ENCODE data around the gene SMOC2. TPM values are rescaled to one million over a fixed set of nuclear protein-coding genes. Genes with fewer than 3 reads are reported as not detected.

The SMOC2 gene
- total RNA-seq, 1 donor = 0.36 TPM

- no peaks in the 10 kb centered on the region for H3K36me3 ChIP-seq (ENCODE audit: insufficient read depth, low read length)
- H3K4me2 ChIP-seq (ENCODE audit: insufficient read depth, low read length) = no peak overlapping the region
- H3K27me3 ChIP-seq (ENCODE audit: insufficient read depth, low read length) = no peaks in the 10 kb centered on the region
- no peak overlapping the region for H3K27ac ChIP-seq (ENCODE audit: low read depth, low read length)
- H3K4me3 ChIP-seq (ENCODE audit: insufficient read depth, low read length) = no peak overlapping the region
- TF ChIP-seq CTCF (IDR thresholded peaks at IDR 0.05; ENCODE audit: extremely low read depth, low read depth, low read length) = no peak
- H2AFZ ChIP-seq (ENCODE audit: low read length) = no peak overlapping the region
- H3K9me3 ChIP-seq (ENCODE audit: low read depth, low read length) = no peaks in the 10 kb centered on the region
- DNase-seq (ENCODE audit: insufficient read length, low spot score, missing footprints) = no peak
- H4K20me1 ChIP-seq (ENCODE audit: insufficient read depth, low read length) = no peaks in the 10 kb centered on the region
- no peaks in the 10 kb centered on the region for H3K79me2 ChIP-seq (ENCODE audit: insufficient read depth, low read length)
- no peaks in the 10 kb centered on the region for H3K4me1 ChIP-seq (ENCODE audit: insufficient read depth, low read length)
Observed at GRCh38 chr6:168602576-168602975, 161.6 kb downstream of the SMOC2 start.

DNA sequence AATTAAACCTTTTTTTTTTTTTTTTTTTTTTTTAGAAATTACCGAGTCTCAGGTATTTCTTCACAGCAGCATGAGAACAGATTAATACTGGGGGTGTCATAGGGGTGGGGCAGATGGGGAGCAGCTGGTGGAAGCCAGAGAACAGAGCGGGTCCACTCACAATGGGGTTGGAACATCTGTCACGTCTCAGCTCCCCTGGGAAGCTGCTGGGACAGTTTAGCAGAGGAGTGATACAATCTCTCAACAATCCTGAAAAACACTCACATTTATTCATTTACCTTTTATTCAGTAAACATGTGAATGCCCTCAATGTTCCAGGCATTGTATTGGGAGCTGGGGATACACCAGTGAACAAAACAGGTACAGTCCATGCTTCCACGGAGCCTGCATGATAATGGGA, 162.2 kb downstream of the SMOC2 start:
- Histone ChIP-seq H3K9me3 (ENCODE audit: low read depth, low read length) (no peaks in the 10 kb centered on the region), H3K4me3 (ENCODE audit: insufficient read depth, low read length) (no peak overlapping the region), H2AFZ (ENCODE audit: low read length) (no peak overlapping the region), H3K4me1 (ENCODE audit: insufficient read depth, low read length) (no peaks in the 10 kb centered on the region), H3K4me2 (ENCODE audit: insufficient read depth, low read length) (no peak overlapping the region), H3K27ac (ENCODE audit: low read depth, low read length) (no peak overlapping the region), H3K27me3 (ENCODE audit: insufficient read depth, low read length) (no peaks in the 10 kb centered on the region), H4K20me1 (ENCODE audit: insufficient read depth, low read length) (no peaks in the 10 kb centered on the region), H3K36me3 (ENCODE audit: insufficient read depth, low read length) (no peaks in the 10 kb centered on the region), H3K79me2 (ENCODE audit: insufficient read depth, low read length) (no peaks in the 10 kb centered on the region)
- TF ChIP-seq CTCF (IDR thresholded peaks at IDR 0.05; ENCODE audit: extremely low read depth, low read depth, low read length) = no peak
- no peak for DNase-seq (ENCODE audit: insufficient read length, low spot score, missing footprints)

DNA sequence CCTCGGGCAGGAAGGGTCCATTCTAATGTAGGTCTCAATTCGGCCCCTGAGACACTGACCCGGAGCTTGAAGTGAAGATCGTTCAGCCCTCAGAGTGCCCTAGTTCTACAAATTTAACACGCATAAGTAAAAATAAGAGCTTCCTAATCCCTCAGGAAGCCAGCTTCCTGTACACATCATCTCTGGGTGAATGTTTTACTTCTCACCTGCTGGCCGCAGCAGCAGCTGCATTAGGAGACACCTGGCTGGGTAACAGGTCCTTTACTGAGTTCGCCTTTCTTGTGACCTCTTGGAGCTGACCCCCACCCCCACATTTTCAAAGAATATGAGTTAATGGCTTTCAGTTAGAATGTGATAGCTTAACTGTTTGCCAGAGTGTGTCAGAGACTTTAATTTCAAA, 165.0 kb downstream of the SMOC2 start:
- H2AFZ ChIP-seq (ENCODE audit: low read length) = no peak overlapping the region
- H3K4me3 ChIP-seq (ENCODE audit: insufficient read depth, low read length) = no peak overlapping the region
- no peak overlapping the region for H3K27ac ChIP-seq (ENCODE audit: low read depth, low read length)
- no peak overlapping the region for H3K4me2 ChIP-seq (ENCODE audit: insufficient read depth, low read length)
- TF ChIP-seq CTCF (IDR thresholded peaks at IDR 0.05; ENCODE audit: extremely low read depth, low read depth, low read length) = no peak
- no peaks in the 10 kb centered on the region for H3K9me3 ChIP-seq (ENCODE audit: low read depth, low read length)
- no peaks in the 10 kb centered on the region for H3K79me2 ChIP-seq (ENCODE audit: insufficient read depth, low read length)
- H3K27me3 ChIP-seq (ENCODE audit: insufficient read depth, low read length) = no peaks in the 10 kb centered on the region
- DNase-seq (ENCODE audit: insufficient read length, low spot score, missing footprints) = no peak
- no peaks in the 10 kb centered on the region for H3K4me1 ChIP-seq (ENCODE audit: insufficient read depth, low read length)
- H3K36me3 ChIP-seq (ENCODE audit: insufficient read depth, low read length) = no peaks in the 10 kb centered on the region
- H4K20me1 ChIP-seq (ENCODE audit: insufficient read depth, low read length) = no peaks in the 10 kb centered on the region

- Histone ChIP-seq H3K4me2 (ENCODE audit: insufficient read depth, low read length) (no peak overlapping the region), H3K4me3 (ENCODE audit: insufficient read depth, low read length) (no peak overlapping the region), H3K9me3 (ENCODE audit: low read depth, low read length) (no peaks in the 10 kb centered on the region), H3K27me3 (ENCODE audit: insufficient read depth, low read length) (no peaks in the 10 kb centered on the region), H4K20me1 (ENCODE audit: insufficient read depth, low read length) (no peaks in the 10 kb centered on the region), H3K79me2 (ENCODE audit: insufficient read depth, low read length) (no peaks in the 10 kb centered on the region), H3K36me3 (ENCODE audit: insufficient read depth, low read length) (no peaks in the 10 kb centered on the region), H3K4me1 (ENCODE audit: insufficient read depth, low read length) (no peaks in the 10 kb centered on the region), H2AFZ (ENCODE audit: low read length) (no peak overlapping the region), H3K27ac (ENCODE audit: low read depth, low read length) (no peak overlapping the region)
- no peak for DNase-seq (ENCODE audit: insufficient read length, low spot score, missing footprints)
- TF ChIP-seq CTCF (IDR thresholded peaks at IDR 0.05; ENCODE audit: extremely low read depth, low read depth, low read length) = no peak
Observed at GRCh38 chr6:168606722-168607121, 165.7 kb downstream of the SMOC2 start.
